ENCODE data around the gene CYP4F8. TPM values are rescaled to one million over a fixed set of nuclear protein-coding genes. Genes with fewer than 3 reads are reported as not detected.

CYP4F8 gene
- total and polyA plus RNA-seq, 2 of the 8 experiments (the other 6 are each of a cell fraction or from before 2014, with no cell fraction given) = not detected

DNA sequence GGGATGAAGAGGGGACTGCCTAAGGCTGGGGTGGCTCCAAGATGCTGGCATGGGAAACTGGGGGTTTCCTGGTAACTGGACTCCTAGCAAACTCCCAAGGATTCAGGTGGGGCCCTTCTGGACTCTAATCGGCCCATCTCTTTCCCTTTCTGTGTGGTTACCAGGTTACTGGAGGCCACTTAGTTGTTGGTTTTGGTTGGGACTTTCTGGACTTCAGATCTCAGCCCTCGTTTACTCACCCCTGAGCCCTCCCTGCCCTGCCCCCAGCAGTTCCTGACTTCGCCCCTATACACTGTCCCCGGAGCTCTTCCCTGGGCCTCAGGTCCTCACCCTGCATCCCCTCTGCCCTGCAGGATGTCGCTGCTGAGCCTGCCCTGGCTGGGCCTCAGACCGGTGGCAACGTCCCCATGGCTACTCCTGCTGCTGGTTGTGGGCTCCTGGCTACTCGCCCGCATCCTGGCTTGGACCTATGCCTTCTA is 58.2 kb downstream of the CYP4F8 start:
- WGBS, 2 experiments (ENCODE audit: extremely low coverage in 1 of 2, insufficient coverage in 1 of 2, insufficient read length in 1 of 2, insufficient replicate concordance in 2 of 2, low coverage in 1 of 2, low lambda C conversion rate in 2 of 2, missing lambda C conversion rate in 1 of 2) = 34% methylated on average over 9 of the region's 9 CpGs; no CpG with 5 or more reads in 1 of the 2 experiments
- H3K79me1 ChIP-seq (ENCODE audit: low read depth, low read length) = no peaks in the 10 kb centered on the region
- H3K23ac ChIP-seq (ENCODE audit: insufficient read length) = no peak overlapping the region
- H3K27ac ChIP-seq (ENCODE audit: low read depth, low read length) = no peak overlapping the region
- no peaks in the 10 kb centered on the region; the same call in 1 of the 2 replicates for H3K23me2 ChIP-seq (ENCODE audit: low read depth, low read length)
- DNase-seq (ENCODE audit: low read depth in 1 of 2, low spot score in 2 of 2) (no peak), FAIRE-seq (no peak)
- H3K18ac ChIP-seq (ENCODE audit: extremely low read depth, low read length) = no peak overlapping the region
- H3K4me2 ChIP-seq (ENCODE audit: insufficient read depth in 1 of 2, low read depth in 2 of 2, low read length in 2 of 2) = no peak overlapping the region
- no peaks in the 10 kb centered on the region for H4K20me1 ChIP-seq (replicated peaks in 1 of 2; ENCODE audit: control insufficient read depth in 1 of 2, insufficient read depth in 2 of 2, low read length in 2 of 2)
- H3K56ac ChIP-seq (replicated peaks; ENCODE audit: insufficient read length, low read depth, low read length) = no peak overlapping the region
- no peak overlapping the region for H2BK120ac ChIP-seq (replicated peaks; ENCODE audit: low read depth, low read length)
- H2BK5ac ChIP-seq (ENCODE audit: low read depth, low read length) = no peak overlapping the region
- no peak overlapping the region for H3K4ac ChIP-seq (replicated peaks; ENCODE audit: insufficient read length, low read depth, low read length)
- H3K27me3 ChIP-seq (replicated peaks in 1 of 4; ENCODE audit: control insufficient read depth in 3 of 4, extremely low read depth in 1 of 4, insufficient read depth in 3 of 4, low read length in 3 of 4) = no peaks in the 10 kb centered on the region
- H3K14ac ChIP-seq (ENCODE audit: insufficient read length) = no peak overlapping the region
- no peak overlapping the region for H4K8ac ChIP-seq (ENCODE audit: extremely low read depth, insufficient read depth, low read length)
- H3K4me1 ChIP-seq (replicated peaks in 1 of 4; ENCODE audit: control insufficient read depth in 3 of 4, insufficient read depth in 4 of 4, low read length in 3 of 4) = no peaks in the 10 kb centered on the region
- H2AFZ ChIP-seq (ENCODE audit: low read length) = no peak overlapping the region
- H2BK20ac ChIP-seq (ENCODE audit: low read length) = no peak overlapping the region
- no peak overlapping the region for H3K9ac ChIP-seq (replicated peaks in 1 of 4; ENCODE audit: extremely low read depth in 1 of 4, low read depth in 3 of 4, low read length in 3 of 4)
- H4K91ac ChIP-seq (replicated peaks; ENCODE audit: insufficient read length, low read length) = no peak overlapping the region
- H2BK15ac ChIP-seq (ENCODE audit: low read length) = no peak overlapping the region
- H2AK5ac ChIP-seq (ENCODE audit: low read depth, low read length) = no peak overlapping the region
- H4K5ac ChIP-seq (ENCODE audit: insufficient read length, low read depth, low read length) = no peak overlapping the region
- no peaks in the 10 kb centered on the region for H3K36me3 ChIP-seq (ENCODE audit: control insufficient read depth in 2 of 4, insufficient read depth in 4 of 4, low read length in 3 of 4)
- peaks cover 51 to 80% of the 10 kb centered on the region in 2 experiments for H3K9me3 ChIP-seq (ENCODE audit: insufficient read depth in 2 of 2, low read depth in 1 of 2, low read length in 1 of 2)
- H3K4me3 ChIP-seq (ENCODE audit: extremely low read depth in 1 of 4, insufficient read depth in 2 of 4, low read depth in 3 of 4, low read length in 4 of 4) = no peak overlapping the region
- ChIA-PET POLR2A (ENCODE audit: partially characterized antibody) (no interaction called here), CTCF (ENCODE audit: partially characterized antibody) (no interaction called here)
- no peak overlapping the region for H2BK12ac ChIP-seq (ENCODE audit: low read depth, low read length)
- H3K79me2 ChIP-seq (ENCODE audit: control insufficient read depth in 1 of 2, insufficient read depth in 2 of 2, low read length in 2 of 2) = no peaks in the 10 kb centered on the region
- TF ChIP-seq RXRA (IDR thresholded peaks at IDR 0.05; ENCODE audit: insufficient read depth, low read depth, low read length) (no peak), TCF12 (IDR thresholded peaks at IDR 0.05; ENCODE audit: low read depth, low read length) (no peak), CHD2 (IDR thresholded peaks at IDR 0.05; ENCODE audit: low read length) (no peak), EP300 (IDR thresholded peaks at IDR 0.05; ENCODE audit: borderline replicate concordance in 1 of 2, low read depth in 2 of 2, low read length in 2 of 2) (no peak), BCL11A (IDR thresholded peaks at IDR 0.05; ENCODE audit: low read depth in 2 of 2, low read length in 2 of 2) (no peak), SAP30 (IDR thresholded peaks at IDR 0.05; ENCODE audit: insufficient read depth, insufficient replicate concordance, low read length) (no peak), POLR2AphosphoS5 (IDR thresholded peaks at IDR 0.05; ENCODE audit: low read depth, low read length) (no peak), BRCA1 (IDR thresholded peaks at IDR 0.05; ENCODE audit: low read depth, low read length) (no peak), RBBP5 (IDR thresholded peaks at IDR 0.05; ENCODE audit: borderline replicate concordance, low read depth, low read length) (no peak), RFX5 (IDR thresholded peaks at IDR 0.05; ENCODE audit: borderline replicate concordance, low read depth, low read length) (no peak), SRF (IDR thresholded peaks at IDR 0.05; ENCODE audit: low read depth, low read length) (no peak)
- TF ChIP-seq, protein P1, sequence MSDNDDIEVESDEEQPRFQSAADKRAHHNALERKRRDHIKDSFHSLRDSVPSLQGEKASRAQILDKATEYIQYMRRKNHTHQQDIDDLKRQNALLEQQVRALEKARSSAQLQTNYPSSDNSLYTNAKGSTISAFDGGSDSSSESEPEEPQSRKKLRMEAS (IDR thresholded peaks at IDR 0.05) = no peak
- TF ChIP-seq, protein P2, sequence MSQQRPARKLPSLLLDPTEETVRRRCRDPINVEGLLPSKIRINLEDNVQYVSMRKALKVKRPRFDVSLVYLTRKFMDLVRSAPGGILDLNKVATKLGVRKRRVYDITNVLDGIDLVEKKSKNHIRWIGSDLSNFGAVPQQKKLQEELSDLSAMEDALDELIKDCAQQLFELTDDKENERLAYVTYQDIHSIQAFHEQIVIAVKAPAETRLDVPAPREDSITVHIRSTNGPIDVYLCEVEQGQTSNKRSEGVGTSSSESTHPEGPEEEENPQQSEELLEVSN (IDR thresholded peaks at IDR 0.05) = no peak
